ENCODE results near the gene CYB5R2. TPM values are rescaled to one million over a fixed set of nuclear protein-coding genes. Genes with fewer than 3 reads are reported as not detected.

The CYB5R2 gene
- total RNA-seq, 1 experiment from 2014 or later, result 40.3 TPM

DNA sequence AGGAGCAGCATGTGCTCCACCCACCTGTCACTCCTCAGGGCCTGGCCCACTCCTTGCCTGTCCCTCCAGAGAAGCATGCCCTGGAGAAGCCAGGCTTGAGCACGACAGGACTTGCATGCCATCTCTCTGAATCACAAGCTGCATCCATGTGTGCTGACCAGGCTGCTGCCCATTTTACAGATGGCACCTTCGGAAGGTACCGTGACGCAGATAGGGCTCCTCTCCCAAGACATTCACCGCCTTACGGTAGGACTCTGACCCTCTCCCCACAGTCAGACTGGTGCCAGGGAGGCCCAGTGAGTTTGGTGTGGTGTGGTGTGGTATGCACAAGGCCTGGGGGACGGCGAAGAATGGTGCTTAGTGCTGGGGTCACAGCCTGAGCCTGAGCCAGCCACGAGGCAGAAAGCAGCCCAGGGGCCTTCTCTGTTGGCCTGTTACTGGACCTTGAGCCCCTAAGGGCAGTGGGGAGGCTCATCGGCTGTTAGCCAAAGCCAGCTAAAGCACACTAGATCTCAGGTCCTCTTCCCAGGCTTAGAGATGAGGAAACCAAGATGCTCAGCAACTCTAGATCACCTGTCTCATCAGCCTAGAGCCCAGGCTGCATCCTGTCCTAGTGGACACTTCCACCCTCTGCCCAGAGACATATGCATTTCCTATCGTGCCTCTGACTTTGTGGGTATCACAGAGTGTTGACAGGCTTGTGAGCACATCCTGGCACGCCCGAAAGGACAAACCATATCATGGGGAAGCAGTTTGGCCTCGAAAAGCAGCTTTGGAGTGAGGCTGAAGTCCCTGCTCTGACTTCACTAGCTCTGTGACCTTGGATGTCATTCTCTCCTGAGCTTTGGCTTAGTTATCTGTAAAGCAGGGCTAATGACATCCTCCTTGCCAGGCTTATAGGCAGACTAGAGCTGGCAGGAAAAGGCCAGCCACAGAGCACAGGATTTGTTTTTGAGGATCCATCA is 17.8 kb downstream of the CYB5R2 start:
- H3K36me3 Mint-ChIP-seq, result peaks cover 29% of the 10 kb centered on the region
- ChIA-PET CTCF (interaction anchor here (0.6 to 7.5 kb wide), 4 partner anchors 81 to 141 kb away, joined by 3 to 229 read pairs (median 29); partner anchors contain the start of gene PPFIBP2), POLR2A (no interaction called here)
- DNase-seq (ENCODE audit: low spot score) (no peak), ATAC-seq (no peak)
- no peak overlapping the region for H3K4me3 Mint-ChIP-seq
- TF ChIP-seq FOXJ3 (CRISPR knock-in tag; IDR thresholded peaks at IDR 0.05; ENCODE audit: borderline replicate concordance) (no peak), ETV6 (CRISPR knock-in tag; IDR thresholded peaks at IDR 0.05) (no peak), CDX4 (CRISPR knock-in tag; IDR thresholded peaks at IDR 0.05; ENCODE audit: borderline replicate concordance) (no peak), E2F5 (CRISPR knock-in tag; IDR thresholded peaks at IDR 0.05) (no peak), ATF2 (CRISPR knock-in tag; IDR thresholded peaks at IDR 0.05; ENCODE audit: borderline replicate concordance, low read depth) (no peak), TEAD4 (CRISPR knock-in tag; IDR thresholded peaks at IDR 0.05) (no peak), FOXP1 (CRISPR knock-in tag; IDR thresholded peaks at IDR 0.05; ENCODE audit: borderline replicate concordance) (no peak), GRHL2 (CRISPR knock-in tag; IDR thresholded peaks at IDR 0.05; ENCODE audit: insufficient replicate concordance, severe bottlenecking) (no peak), ZNF532 (CRISPR knock-in tag; IDR thresholded peaks at IDR 0.05; ENCODE audit: borderline replicate concordance) (no peak), IRF1 (CRISPR knock-in tag; IDR thresholded peaks at IDR 0.05) (no peak)
- TF ChIP-seq, protein P1, sequence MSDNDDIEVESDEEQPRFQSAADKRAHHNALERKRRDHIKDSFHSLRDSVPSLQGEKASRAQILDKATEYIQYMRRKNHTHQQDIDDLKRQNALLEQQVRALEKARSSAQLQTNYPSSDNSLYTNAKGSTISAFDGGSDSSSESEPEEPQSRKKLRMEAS (CRISPR knock-in tag; IDR thresholded peaks at IDR 0.05), result no peak
- TF ChIP-seq, protein P2, sequence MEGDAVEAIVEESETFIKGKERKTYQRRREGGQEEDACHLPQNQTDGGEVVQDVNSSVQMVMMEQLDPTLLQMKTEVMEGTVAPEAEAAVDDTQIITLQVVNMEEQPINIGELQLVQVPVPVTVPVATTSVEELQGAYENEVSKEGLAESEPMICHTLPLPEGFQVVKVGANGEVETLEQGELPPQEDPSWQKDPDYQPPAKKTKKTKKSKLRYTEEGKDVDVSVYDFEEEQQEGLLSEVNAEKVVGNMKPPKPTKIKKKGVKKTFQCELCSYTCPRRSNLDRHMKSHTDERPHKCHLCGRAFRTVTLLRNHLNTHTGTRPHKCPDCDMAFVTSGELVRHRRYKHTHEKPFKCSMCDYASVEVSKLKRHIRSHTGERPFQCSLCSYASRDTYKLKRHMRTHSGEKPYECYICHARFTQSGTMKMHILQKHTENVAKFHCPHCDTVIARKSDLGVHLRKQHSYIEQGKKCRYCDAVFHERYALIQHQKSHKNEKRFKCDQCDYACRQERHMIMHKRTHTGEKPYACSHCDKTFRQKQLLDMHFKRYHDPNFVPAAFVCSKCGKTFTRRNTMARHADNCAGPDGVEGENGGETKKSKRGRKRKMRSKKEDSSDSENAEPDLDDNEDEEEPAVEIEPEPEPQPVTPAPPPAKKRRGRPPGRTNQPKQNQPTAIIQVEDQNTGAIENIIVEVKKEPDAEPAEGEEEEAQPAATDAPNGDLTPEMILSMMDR (IDR thresholded peaks at IDR 0.05), result no peak
- no peaks in the 10 kb centered on the region for H3K27me3 Mint-ChIP-seq (ENCODE audit: low read depth)
- H3K4me1 Mint-ChIP-seq, result peaks cover 6% of the 10 kb centered on the region
- no peaks in the 10 kb centered on the region for H3K9me3 Mint-ChIP-seq
- H3K27ac Mint-ChIP-seq, result no peak overlapping the region
